HL-60 (cell line): ENCODE data around the gene GRIK1.

Experiments used
- DNase-seq, 2 experiments: peaks; one replicate each; pipeline ENCODE4 v3.0.0-alpha.2; 2010 to 2020; ENCODE audit warnings: low read depth in 1 of 2, low spot score in 1 of 2
- H3K27ac ChIP-seq: fragments of 250-450 bp; sonication (Bioruptor Pico); replicated peaks from 2 replicates; pipeline ENCODE4 v1.5.1; 2020; ENCODE audit warnings: mild to moderate bottlenecking, moderate library complexity
- H3K27me3 ChIP-seq: fragments of 250-450 bp; sonication (Bioruptor Pico); 2 replicates; pipeline ENCODE4 v1.5.1; 2021; ENCODE audit warnings: mild to moderate bottlenecking, moderate library complexity; ENCODE audit not compliant: insufficient read depth, poor library complexity, severe bottlenecking
- H3K4me3 ChIP-seq: replicated peaks from 2 replicates; pipeline ENCODE4 v1.5.1; 2011; ENCODE audit warnings: mild to moderate bottlenecking, control low read depth, low read length; ENCODE audit not compliant: insufficient read depth
- CTCF ChIP-seq: IDR thresholded peaks from one replicate; pipeline ENCODE4 v1.5.1; 2011; ENCODE audit warnings: low read length, control low read depth, inconsistent platforms; ENCODE audit not compliant: insufficient read depth
- GABPA ChIP-seq: IDR thresholded peaks from 2 replicates; pipeline ENCODE4 v1.6.1; 2012; ENCODE audit warnings: low read depth
- POLR2AphosphoS5 ChIP-seq: IDR thresholded peaks from 2 replicates; pipeline ENCODE4 v1.6.1; 2012; ENCODE audit warnings: low read depth
- SPI1 ChIP-seq: IDR thresholded peaks from 2 replicates; pipeline ENCODE4 v1.6.1; 2012; ENCODE audit warnings: low read depth, mild to moderate bottlenecking, borderline replicate concordance
- TF ChIP-seq, protein P1 (sequence below): IDR thresholded peaks from 2 replicates; pipeline ENCODE4 v1.6.1; 2012; ENCODE audit warnings: low read depth; ENCODE audit not compliant: insufficient replicate concordance

Gene GRIK1

DNA sequence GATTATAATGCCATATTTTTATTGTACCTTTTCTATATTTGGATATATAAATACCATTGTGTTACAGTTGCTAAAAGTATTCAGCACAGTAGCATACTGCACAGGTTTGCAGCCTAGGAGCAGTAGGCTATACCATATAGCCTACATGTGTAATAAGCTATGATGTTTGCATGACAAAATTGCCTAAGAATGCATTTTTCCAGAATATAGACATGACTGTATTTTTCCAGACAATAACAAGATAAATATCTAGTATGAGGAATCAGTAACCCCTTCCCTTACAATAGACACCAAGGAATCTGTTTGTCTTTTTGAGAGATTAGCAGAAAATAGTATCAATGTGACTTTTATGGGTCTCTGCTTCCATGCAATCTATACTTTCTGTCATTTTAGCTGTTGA, 228.6 kb downstream of the GRIK1 start:
- DNase-seq = no peak
- TF ChIP-seq, protein P1, sequence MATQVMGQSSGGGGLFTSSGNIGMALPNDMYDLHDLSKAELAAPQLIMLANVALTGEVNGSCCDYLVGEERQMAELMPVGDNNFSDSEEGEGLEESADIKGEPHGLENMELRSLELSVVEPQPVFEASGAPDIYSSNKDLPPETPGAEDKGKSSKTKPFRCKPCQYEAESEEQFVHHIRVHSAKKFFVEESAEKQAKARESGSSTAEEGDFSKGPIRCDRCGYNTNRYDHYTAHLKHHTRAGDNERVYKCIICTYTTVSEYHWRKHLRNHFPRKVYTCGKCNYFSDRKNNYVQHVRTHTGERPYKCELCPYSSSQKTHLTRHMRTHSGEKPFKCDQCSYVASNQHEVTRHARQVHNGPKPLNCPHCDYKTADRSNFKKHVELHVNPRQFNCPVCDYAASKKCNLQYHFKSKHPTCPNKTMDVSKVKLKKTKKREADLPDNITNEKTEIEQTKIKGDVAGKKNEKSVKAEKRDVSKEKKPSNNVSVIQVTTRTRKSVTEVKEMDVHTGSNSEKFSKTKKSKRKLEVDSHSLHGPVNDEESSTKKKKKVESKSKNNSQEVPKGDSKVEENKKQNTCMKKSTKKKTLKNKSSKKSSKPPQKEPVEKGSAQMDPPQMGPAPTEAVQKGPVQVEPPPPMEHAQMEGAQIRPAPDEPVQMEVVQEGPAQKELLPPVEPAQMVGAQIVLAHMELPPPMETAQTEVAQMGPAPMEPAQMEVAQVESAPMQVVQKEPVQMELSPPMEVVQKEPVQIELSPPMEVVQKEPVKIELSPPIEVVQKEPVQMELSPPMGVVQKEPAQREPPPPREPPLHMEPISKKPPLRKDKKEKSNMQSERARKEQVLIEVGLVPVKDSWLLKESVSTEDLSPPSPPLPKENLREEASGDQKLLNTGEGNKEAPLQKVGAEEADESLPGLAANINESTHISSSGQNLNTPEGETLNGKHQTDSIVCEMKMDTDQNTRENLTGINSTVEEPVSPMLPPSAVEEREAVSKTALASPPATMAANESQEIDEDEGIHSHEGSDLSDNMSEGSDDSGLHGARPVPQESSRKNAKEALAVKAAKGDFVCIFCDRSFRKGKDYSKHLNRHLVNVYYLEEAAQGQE = no peak
- TF ChIP-seq CTCF (no peak), GABPA (no peak), POLR2AphosphoS5 (no peak), SPI1 (no peak)
- no peak overlapping the region for H3K27ac ChIP-seq
- no peak overlapping the region for H3K4me3 ChIP-seq
- no peaks in the 10 kb centered on the region for H3K27me3 ChIP-seq

GRCh38 chr21:29710498-29710897, 229.3 kb downstream of the GRIK1 start:
- no peak overlapping the region for H3K4me3 ChIP-seq
- H3K27me3 ChIP-seq = no peaks in the 10 kb centered on the region
- no peak for TF ChIP-seq POLR2AphosphoS5
- TF ChIP-seq SPI1 = no peak
- TF ChIP-seq, protein P1 = no peak
- TF ChIP-seq GABPA = no peak
- TF ChIP-seq CTCF = no peak
- DNase-seq = no peak
- H3K27ac ChIP-seq = no peak overlapping the region

GRCh38 chr21:29708401-29708800, 231.4 kb downstream of the GRIK1 start:
- no peak overlapping the region for H3K27ac ChIP-seq
- no peak overlapping the region for H3K4me3 ChIP-seq
- no peak for DNase-seq

More at GRCh38 chr21:29708401-29708800, 231.4 kb downstream of the GRIK1 start:
- H3K27me3 ChIP-seq = no peaks in the 10 kb centered on the region
- TF ChIP-seq POLR2AphosphoS5 (no peak), SPI1 (no peak), CTCF (no peak), GABPA (no peak)
- TF ChIP-seq, protein P1 = no peak
